Spleen (tissue), 7 donors: ENCODE data around the gene SDR39U1.

Experiments used
- CTCF ChIP-seq, 11 experiments: fragments of 200-600 bp in 7 of 11; fragments of 450-650 bp in 4 of 11; sonication (generic) in 4 of 11; IDR thresholded peaks in 8 of 11; conservative IDR thresholded peaks in 3 of 11; 1 replicate in 7 of 11; 2 replicates in 4 of 11; pipeline versions ENCODE4 v1.4.0 to v1.8.0; 2016 to 2021; ENCODE audit warnings: antibody characterized with exemption in 11 of 11, inconsistent platforms in 4 of 11, mild to moderate bottlenecking in 1 of 11
- POLR2A ChIP-seq, 3 donors: fragments of 450-650 bp; IDR thresholded peaks; one replicate each; pipeline ENCODE4 v1.5.1; 2017; ENCODE audit warnings: antibody characterized with exemption in 3 of 3, mild to moderate bottlenecking in 1 of 3
- donor health status: DM: no; HTN: no; CAD: no; lungs with moderate emphysema.
- donor health status: DM: no; HTN: no; CAD: no.
- donor health status: DM: no; HTN: no; CAD: no.

- TF ChIP-seq POLR2A (IDR thresholded peaks at IDR 0.05) (no peak), CTCF (IDR thresholded peaks at IDR 0.05 in 8 of 11, conservative IDR thresholded peaks at IDR 0.05 in 3 of 11) (no peak)
These were observed 16.2 kb upstream of the SDR39U1 start for GRCh38 chr14:24458736-24459135.
